WTC11 (cell line): ENCODE data around the gene ADM.

ENCODE experiments used
- CREB1 ChIP-seq: sonication (generic); formaldehyde crosslinking; IDR thresholded peaks from 2 replicates; pipeline ENCODE4 v1.8.0; 2023; ENCODE audit warnings: mild to moderate bottlenecking, missing genetic modification reagents
- ELF4 ChIP-seq: sonication (generic); formaldehyde crosslinking; IDR thresholded peaks from 2 replicates; pipeline ENCODE4 v1.8.1; 2022; ENCODE audit warnings: low read depth, mild to moderate bottlenecking, moderate library complexity, missing genetic modification reagents
- GRHL2 ChIP-seq: fragments of 250-450 bp; sonication (Bioruptor Pico); IDR thresholded peaks from 2 replicates; pipeline ENCODE4 v1.8.0; 2022; ENCODE audit warnings: mild to moderate bottlenecking, moderate library complexity; ENCODE audit not compliant: insufficient replicate concordance, severe bottlenecking
- IRF2 ChIP-seq: sonication (generic); formaldehyde crosslinking; IDR thresholded peaks from 2 replicates; pipeline ENCODE4 v1.8.0; 2022; ENCODE audit warnings: low read depth, missing genetic modification reagents, borderline replicate concordance
- JUN ChIP-seq: sonication (generic); formaldehyde crosslinking; IDR thresholded peaks from 2 replicates; pipeline ENCODE4 v1.8.0; 2023; ENCODE audit warnings: mild to moderate bottlenecking, missing genetic modification reagents
- NFYB ChIP-seq: sonication (generic); formaldehyde crosslinking; conservative IDR thresholded peaks from 2 replicates; pipeline ENCODE4 v1.8.0; 2022; ENCODE audit warnings: low read depth, missing genetic modification reagents
- NR1H2 ChIP-seq: sonication (generic); formaldehyde crosslinking; IDR thresholded peaks from 2 replicates; pipeline ENCODE4 v1.9.0; 2021; ENCODE audit warnings: mild to moderate bottlenecking, moderate library complexity, missing genetic modification reagents
- NR3C1 ChIP-seq: sonication (generic); formaldehyde crosslinking; conservative IDR thresholded peaks from 2 replicates; pipeline ENCODE4 v1.8.1; 2023; ENCODE audit warnings: low read depth, mild to moderate bottlenecking, missing genetic modification reagents
- ZNF232 ChIP-seq: sonication (generic); formaldehyde crosslinking; IDR thresholded peaks from 2 replicates; pipeline ENCODE4 v1.8.0; 2022; ENCODE audit warnings: mild to moderate bottlenecking, missing genetic modification reagents
- TF ChIP-seq, protein P1 (sequence below): fragments of 200-600 bp; IDR thresholded peaks from 2 replicates; pipeline ENCODE4 v1.8.0; 2022; ENCODE audit warnings: antibody characterized with exemption
- TF ChIP-seq, protein P2 (sequence below): sonication (generic); formaldehyde crosslinking; IDR thresholded peaks from 2 replicates; pipeline ENCODE4 v1.8.1; 2023; ENCODE audit warnings: mild to moderate bottlenecking, moderate library complexity, missing genetic modification reagents
- TF ChIP-seq, protein P3 (sequence below): sonication (generic); formaldehyde crosslinking; IDR thresholded peaks from 2 replicates; pipeline ENCODE4 v1.8.1; 2023; ENCODE audit warnings: mild to moderate bottlenecking, missing genetic modification reagents, moderate library complexity
- TF ChIP-seq, protein P4 (sequence below): sonication (generic); formaldehyde crosslinking; IDR thresholded peaks from 2 replicates; pipeline ENCODE4 v1.8.0; 2022; ENCODE audit warnings: mild to moderate bottlenecking, missing genetic modification reagents

DNA sequence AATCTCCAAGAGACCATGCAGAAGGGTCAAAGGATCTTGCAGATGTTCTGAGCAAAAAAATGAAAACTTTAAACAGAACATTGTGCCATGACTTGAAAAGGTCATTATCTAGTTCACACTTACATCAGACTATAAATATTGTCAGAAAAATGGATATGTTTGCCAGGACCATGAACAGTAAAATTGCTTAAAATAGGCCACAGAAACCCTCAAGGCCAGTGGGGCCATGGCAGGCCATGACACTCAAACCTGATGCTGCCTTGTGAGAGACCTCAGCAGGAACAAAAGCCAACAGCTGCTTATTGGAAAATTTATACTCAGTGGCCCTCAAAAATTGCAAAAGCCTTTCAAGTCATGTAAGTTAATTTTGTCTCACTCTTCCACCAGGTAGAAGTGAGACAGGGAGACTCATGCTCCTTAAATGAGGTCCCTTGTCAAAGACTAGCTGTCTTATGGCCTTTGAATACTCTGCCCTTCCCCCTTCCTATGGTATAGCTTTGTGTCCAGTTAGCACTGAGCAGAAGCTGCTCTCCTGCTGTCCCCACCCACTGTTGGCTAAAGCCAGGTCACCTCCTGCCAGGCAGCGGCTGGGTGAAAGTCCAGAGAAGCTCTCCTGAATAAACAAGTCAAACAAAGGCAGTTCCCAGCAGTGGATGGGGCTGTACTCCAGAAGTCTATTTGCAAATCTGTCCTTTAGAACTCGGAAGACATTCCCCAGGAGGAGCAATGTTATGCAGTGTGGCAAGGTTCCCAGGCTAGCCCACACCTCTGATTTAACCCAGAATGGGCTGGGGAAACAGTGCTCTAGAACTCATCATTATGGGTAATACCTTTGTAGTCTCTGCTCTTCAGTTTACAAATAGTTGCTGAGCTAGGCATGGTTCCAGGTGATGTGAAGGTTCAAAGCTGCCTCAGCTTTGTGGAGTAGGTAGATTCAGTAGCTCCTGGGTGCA lies 21.4 kb downstream of the ADM start:
- TF ChIP-seq, protein P1, sequence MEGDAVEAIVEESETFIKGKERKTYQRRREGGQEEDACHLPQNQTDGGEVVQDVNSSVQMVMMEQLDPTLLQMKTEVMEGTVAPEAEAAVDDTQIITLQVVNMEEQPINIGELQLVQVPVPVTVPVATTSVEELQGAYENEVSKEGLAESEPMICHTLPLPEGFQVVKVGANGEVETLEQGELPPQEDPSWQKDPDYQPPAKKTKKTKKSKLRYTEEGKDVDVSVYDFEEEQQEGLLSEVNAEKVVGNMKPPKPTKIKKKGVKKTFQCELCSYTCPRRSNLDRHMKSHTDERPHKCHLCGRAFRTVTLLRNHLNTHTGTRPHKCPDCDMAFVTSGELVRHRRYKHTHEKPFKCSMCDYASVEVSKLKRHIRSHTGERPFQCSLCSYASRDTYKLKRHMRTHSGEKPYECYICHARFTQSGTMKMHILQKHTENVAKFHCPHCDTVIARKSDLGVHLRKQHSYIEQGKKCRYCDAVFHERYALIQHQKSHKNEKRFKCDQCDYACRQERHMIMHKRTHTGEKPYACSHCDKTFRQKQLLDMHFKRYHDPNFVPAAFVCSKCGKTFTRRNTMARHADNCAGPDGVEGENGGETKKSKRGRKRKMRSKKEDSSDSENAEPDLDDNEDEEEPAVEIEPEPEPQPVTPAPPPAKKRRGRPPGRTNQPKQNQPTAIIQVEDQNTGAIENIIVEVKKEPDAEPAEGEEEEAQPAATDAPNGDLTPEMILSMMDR, result no peak
- TF ChIP-seq, protein P2, sequence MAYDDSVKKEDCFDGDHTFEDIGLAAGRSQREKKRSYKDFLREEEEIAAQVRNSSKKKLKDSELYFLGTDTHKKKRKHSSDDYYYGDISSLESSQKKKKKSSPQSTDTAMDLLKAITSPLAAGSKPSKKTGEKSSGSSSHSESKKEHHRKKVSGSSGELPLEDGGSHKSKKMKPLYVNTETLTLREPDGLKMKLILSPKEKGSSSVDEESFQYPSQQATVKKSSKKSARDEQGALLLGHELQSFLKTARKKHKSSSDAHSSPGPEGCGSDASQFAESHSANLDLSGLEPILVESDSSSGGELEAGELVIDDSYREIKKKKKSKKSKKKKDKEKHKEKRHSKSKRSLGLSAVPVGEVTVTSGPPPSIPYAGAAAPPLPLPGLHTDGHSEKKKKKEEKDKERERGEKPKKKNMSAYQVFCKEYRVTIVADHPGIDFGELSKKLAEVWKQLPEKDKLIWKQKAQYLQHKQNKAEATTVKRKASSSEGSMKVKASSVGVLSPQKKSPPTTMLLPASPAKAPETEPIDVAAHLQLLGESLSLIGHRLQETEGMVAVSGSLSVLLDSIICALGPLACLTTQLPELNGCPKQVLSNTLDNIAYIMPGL (CRISPR knock-in tag), result no peak
- TF ChIP-seq GRHL2 (CRISPR knock-in tag), result no peak
- TF ChIP-seq ELF4 (CRISPR knock-in tag), result no peak
- no peak for TF ChIP-seq JUN
- no peak for TF ChIP-seq NR3C1 (CRISPR knock-in tag)
- no peak for TF ChIP-seq ZNF232 (CRISPR knock-in tag)
- no peak for TF ChIP-seq NR1H2 (CRISPR knock-in tag)
- TF ChIP-seq, protein P3, sequence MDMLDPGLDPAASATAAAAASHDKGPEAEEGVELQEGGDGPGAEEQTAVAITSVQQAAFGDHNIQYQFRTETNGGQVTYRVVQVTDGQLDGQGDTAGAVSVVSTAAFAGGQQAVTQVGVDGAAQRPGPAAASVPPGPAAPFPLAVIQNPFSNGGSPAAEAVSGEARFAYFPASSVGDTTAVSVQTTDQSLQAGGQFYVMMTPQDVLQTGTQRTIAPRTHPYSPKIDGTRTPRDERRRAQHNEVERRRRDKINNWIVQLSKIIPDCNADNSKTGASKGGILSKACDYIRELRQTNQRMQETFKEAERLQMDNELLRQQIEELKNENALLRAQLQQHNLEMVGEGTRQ (CRISPR knock-in tag), result no peak
- no peak for TF ChIP-seq NFYB (CRISPR knock-in tag)
- no peak for TF ChIP-seq CREB1 (CRISPR knock-in tag)
- TF ChIP-seq, protein P4, sequence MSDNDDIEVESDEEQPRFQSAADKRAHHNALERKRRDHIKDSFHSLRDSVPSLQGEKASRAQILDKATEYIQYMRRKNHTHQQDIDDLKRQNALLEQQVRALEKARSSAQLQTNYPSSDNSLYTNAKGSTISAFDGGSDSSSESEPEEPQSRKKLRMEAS, result no peak
- no peak for TF ChIP-seq IRF2
